ENCODE results near the gene WDR41.
"Not testable (repeated sequence)": the region's sequence is repeated elsewhere in the genome, so short reads cannot be mapped to it uniquely, and the experiment has no call there.

The WDR41 gene

DNA sequence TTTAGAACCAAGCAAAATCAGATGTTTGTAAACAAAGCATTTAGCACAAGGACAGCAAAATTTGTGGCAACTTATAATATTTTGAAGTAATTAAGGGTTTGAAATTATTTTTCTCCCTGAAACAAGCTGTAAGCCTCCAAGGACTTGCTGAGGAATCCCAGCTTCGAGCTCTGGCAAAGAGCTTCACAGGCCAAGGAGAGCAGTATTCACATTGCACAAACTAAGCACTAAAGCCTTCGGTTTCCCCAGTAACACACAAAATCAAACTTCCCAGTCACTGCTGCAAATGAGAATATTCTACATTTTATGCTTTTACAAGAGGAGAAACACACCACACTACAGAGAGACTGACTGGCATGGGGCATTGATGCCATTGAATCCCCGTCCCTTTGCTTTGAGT is 101.9 kb downstream of the WDR41 start:
- DNase-seq (ENCODE audit: low read depth in 1 of 2, low spot score in 1 of 2) = no peak
- in situ Hi-C loops (cut with HindIII; ENCODE audit: low pct_unique_long_range_greater_than_20kb, low sequenced_read_pairs) = no loop called here
- no peak for TF ChIP-seq JUND (IDR thresholded peaks at IDR 0.05; ENCODE audit: low read depth)

GRCh38 chr5:77389746-77390145 is 102.4 kb downstream of the WDR41 start:
- no peak for DNase-seq (ENCODE audit: low read depth in 1 of 2, low spot score in 1 of 2)
- in situ Hi-C loops (cut with HindIII; ENCODE audit: low pct_unique_long_range_greater_than_20kb, low sequenced_read_pairs) = no loop called here
- no peak for TF ChIP-seq JUND (IDR thresholded peaks at IDR 0.05; ENCODE audit: low read depth)

GRCh38 chr5:77386340-77386739 is 105.8 kb downstream of the WDR41 start:
- in situ Hi-C loops (cut with HindIII; ENCODE audit: low pct_unique_long_range_greater_than_20kb, low sequenced_read_pairs); DNase-seq (ENCODE audit: low read depth in 1 of 2, low spot score in 1 of 2): not testable (repeated sequence)

GRCh38 chr5:77383336-77383735 is 108.8 kb downstream of the WDR41 start:
- DNase-seq (ENCODE audit: low read depth in 1 of 2, low spot score in 1 of 2); in situ Hi-C loops (cut with HindIII; ENCODE audit: low pct_unique_long_range_greater_than_20kb, low sequenced_read_pairs): not testable (repeated sequence)
